KBM-7 (cell line): Measurements from ENCODE around the gene CTDSPL.

Experiments
- DNase-seq: peaks from one replicate; pipeline ENCODE4 v3.0.0-alpha.2; 2015
- in situ Hi-C: fragments of 300-500 bp; cut with MboI; formaldehyde crosslinking; loops from 2 replicates; pipeline ENCODE4 v1.14.3; 2020; ENCODE audit warnings: low sequenced_read_pairs, low pct_unique_long_range_greater_than_20kb, mixed read lengths

CTDSPL gene

DNA sequence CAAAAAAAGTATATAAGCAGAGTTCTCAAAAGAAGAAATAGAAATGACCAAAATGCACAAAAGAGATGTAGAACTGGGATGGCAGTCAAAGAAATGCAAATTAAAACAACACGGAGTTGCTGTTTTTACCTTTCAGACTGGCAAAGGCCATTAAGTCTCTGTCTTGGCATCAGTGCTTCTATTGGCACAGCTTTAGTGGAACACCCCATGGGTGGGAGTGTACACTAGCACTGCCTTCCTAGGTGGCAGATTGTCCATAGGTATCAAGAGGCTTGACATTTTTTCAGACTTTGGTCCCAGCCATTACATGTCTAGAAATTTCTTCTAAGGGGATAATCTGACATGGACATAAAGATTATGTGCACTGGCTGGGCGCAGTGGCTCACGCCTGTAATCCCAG is 70.8 kb downstream of the CTDSPL start:
- in situ Hi-C loops, result no loop called here
- DNase-seq, result no peak

DNA sequence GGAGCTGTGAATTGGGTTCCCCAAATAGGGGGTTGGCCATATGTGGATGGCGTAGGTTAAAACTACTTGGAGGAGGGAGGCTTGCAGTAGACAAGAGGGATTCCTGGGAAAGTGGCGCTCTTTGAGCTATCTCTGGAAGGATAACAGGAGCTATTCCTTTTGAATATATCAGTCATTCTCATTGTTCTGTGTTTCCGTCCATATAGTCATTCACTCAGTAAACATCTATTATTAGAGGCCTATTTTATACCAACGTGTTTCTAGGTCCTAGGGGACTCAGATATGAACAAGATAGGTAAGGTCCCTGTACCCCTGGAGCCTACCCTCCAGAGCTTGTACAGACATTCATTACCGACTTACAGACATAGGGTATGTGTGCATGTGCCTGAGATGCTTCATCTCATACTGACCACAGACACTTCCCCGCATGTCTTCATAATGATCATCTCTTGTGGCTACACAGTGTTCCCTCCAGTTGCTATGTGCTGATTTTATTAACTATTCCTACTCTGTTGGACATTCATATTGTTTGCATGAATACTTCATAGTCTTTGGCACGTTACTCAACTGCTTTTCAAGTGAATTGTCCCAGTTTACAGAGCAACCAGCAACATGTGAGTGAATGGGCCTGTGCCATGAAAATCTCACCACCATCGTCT is 73.1 kb downstream of the CTDSPL start:
- in situ Hi-C loops, result no loop called here
- no peak for DNase-seq

DNA sequence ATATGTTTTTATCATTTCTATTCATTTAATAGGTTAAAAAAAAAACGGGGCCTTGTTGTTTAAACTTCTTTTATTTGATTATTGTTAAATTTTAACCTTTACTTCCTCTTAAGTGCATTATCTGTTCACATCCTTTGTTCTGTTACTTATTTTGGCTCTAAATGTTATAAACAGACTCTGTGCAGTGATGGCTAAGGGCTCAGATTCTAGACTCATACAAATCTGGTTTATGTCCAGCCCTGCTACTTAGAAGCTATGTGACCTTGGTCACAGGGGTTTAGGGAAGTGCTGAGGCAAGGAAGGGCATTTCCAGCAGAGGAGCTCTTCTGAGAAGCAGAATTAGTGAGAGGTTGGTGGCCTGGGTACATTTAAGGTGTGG is 73.6 kb downstream of the CTDSPL start:
- peak; percentile 28 for DNase-seq
- in situ Hi-C loops, result no loop called here

DNA sequence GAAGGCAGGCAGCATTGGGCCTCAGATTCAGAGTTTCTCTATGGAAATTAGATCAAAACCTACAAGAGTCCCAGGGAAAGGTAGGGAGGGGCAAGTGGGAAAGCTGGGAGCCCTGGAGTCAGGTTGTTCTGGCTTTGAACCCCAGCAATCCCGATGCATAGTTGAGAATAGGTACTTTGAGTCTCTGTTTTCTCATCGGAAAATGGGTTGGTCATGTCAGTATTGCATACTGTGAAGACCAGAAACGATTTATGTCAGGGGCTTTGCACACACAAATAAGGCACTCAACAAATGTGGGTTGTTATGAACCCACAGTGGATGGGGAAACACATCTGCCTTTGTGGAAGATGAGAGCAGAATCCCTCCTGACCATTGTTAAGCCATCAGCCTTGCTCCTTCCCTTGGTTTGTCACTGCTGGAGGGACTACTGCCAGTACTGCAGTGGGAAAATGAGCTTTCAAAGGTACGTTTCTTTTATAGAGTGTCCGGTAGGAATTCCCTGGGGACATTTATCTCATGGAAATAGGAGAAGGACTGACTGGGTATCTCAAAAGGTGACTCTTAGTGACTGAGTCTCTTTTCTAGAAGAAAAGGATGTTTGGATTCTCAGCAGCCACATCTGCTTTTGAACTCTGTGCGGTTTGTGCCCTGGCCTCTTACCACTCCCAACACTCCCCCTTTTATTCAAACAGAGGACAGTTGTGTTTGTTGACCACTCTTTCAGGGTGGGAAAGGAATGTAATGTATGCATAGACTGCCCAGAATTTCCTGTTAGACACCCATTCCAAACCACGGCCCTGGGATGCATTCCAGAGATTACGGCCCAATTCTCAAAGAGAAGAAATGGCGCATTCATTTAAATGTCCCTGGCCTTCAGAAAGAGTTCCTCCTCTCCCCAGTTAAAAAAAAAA is 74.3 kb downstream of the CTDSPL start:
- in situ Hi-C loops, result no loop called here
- DNase-seq, result peak; percentile 40

- DNase-seq, result no peak
- in situ Hi-C loops, result no loop called here
Observed at GRCh38 chr3:37937156-37937555, 75.5 kb downstream of the CTDSPL start.

- in situ Hi-C loops, result no loop called here
Observed at GRCh38 chr3:37938011-37938410, 76.3 kb downstream of the CTDSPL start.

GRCh38 chr3:37940242-37940908 is 78.7 kb downstream of the CTDSPL start:
- in situ Hi-C loops, result no loop called here
- DNase-seq, result no peak

More at GRCh38 chr3:37938011-37938410, 76.3 kb downstream of the CTDSPL start:
- DNase-seq, result no peak

DNA sequence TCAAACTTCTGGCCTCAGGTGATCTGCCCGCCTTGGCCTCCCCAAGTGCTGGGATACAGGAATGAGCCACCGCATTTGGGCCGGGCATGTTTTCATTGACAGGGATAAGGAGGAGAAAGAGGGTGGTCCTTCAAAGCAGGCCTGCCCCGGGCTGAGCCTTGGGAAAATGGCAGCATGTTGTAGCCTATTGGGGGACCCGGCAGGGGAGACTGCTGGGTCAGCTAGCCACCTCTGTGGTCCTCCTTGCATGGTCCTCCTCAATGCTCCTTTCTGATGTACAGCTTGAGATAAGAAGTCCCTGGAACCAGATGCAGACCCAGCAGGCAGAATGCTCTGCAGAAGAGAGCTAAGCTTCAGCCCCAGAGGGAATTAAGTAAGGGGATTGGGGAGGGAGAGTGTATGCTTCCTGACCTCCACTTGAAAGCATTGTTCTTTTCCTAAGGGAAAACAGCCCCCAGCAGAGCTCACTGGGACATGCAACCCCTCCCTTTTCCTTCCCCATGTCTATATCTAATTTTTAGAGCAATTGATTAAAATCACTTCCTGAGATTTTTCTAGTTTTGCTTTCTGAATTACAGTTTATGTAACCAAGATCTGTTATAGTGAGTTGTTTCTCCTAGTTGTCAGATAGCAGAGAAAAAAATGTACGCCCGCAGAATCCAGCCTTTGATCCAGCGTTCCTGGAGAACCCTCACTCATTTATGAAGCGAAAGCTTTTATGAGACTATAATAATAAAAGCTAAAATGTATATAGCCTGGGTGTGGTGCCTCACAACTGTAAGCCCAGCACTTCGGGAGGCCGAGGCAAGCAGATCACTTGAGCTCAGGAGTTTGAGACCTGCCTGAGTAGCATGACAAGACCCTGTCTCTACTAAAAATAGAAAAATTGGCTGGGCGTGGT is 80.2 kb downstream of the CTDSPL start:
- in situ Hi-C loops, result no loop called here
- no peak for DNase-seq

DNA sequence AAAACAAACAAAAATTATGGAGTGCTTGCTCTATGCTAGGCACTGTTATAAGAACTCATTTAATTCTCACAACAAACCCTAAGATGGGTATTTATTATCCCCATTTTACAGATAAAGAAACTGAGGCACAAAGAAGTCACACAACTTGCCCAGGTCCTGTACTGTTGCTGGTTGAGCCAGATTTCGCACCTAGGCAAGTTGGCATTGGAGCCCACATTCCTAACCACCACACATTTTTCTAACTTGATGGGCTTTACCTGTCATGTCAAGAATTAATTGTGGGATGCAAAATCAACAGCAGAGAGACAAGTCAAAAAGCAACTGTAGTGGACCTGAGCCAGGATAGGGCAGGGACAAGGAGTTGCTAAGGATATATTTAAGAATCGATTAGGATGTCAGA is 81.0 kb downstream of the CTDSPL start:
- DNase-seq, result no peak
- in situ Hi-C loops, result no loop called here

DNA sequence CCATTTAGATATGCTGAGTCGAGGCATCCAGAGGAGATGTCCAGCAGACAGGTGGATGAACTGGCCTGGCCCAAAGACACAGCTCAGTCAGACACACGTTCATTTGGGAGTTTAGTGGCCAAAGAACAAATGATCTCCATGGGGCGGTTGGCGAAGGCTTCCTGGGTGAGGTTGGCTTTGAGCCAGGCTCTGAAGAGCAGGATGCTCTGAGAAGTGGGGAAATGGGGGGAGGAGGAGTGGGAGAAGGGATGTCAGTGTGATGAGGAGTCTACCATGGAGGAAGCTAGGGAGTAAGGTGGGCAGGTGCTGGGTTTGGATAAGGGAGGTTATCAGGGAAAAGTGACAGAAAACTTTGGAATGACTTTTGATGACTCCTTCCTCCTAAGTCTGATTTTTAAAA is 81.4 kb downstream of the CTDSPL start:
- in situ Hi-C loops, result no loop called here
- no peak for DNase-seq

DNA sequence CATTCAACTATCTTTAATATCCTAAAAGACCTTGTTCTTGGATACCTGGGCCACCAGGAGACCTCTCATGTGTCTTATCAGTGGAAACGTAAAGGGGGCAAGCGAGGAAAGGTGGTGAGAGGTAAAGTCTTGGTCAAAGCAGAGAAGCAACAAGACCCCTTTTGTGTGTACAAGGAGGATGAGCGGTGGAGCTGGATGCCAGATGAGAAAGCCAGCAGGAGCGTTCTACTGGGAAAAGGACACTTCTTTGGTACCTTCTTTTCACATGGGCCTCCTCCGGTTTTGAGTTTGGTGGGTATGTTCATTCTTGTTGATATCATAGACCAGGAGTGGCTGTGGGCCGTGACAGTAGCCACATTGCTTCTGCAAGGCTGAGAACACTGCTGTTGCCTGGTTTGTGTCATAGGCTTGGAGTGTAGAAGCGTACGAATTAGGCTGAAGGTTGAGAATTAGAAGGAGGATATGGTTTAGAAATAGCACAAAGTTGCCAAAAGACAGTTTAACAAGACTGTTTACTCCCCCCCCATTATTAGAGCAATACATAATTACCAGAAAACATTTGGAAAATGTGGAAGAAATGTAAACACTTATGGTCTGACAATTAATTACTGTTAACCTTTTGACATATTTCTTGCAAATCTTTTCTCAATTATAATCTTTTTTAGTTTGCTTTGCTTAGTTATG is 82.1 kb downstream of the CTDSPL start:
- DNase-seq, result no peak
- in situ Hi-C loops, result no loop called here

DNA sequence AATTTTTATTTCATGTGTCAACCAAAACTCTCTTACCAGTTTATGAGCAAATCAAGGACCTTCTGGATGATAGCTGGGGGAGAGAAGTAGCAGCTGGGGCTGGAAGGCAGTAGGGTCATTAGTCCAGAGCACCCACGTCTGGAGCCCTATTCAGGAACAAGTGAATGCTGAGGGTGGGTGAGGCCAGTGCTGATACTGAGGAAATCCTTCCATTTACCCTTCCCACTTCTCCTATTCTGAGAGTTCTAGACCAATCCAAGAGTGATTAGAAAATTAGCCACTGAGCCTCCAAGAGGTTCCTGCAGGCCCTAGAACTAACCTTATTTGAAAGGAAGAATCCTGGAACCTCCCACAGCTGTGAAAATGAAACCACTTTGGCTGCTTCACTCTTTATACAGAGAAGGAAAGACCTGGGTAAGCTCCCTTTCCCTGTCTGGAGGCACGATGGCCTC is 82.7 kb downstream of the CTDSPL start:
- in situ Hi-C loops, result no loop called here
- DNase-seq, result peak; percentile 37

DNA sequence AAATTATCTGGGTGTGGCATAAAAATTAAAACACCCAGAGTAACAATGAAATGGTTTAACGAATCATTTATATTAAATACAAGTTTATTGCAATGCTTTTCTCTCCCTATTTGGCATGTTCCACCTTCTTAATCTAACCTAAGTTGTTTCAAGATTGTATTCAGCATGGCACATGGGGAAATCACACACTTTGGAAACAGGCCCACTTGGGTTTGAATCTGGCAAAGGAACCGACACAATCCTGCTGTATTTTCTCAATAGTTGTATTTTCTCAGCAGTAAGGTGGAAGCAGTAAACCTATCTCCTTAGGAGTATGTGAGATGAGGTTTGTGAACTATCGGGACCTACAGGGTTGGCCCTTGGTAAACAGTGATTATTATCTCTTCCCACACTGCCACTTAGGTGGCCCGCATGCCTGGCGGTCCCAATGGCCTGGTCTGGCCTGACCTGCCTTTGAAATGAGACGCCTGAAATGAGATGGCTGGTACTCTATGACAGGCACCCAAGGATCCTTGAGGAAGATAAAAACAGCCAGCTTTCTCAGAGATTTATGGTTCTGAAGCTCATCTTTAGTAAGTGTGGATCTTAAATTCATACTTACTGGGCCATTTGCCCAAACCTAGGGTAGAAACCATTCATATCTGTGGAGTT is 83.6 kb downstream of the CTDSPL start:
- in situ Hi-C loops, result no loop called here
- DNase-seq, result no peak

GRCh38 chr3:37945807-37946530 is 84.3 kb downstream of the CTDSPL start:
- DNase-seq, result peak; percentile 61
- in situ Hi-C loops, result no loop called here

GRCh38 chr3:37946531-37946889 is 84.8 kb downstream of the CTDSPL start:
- in situ Hi-C loops, result no loop called here
- no peak for DNase-seq

GRCh38 chr3:37949866-37950265 is 88.2 kb downstream of the CTDSPL start:
- DNase-seq, result no peak
- in situ Hi-C loops, result no loop called here

- DNase-seq, result no peak
- in situ Hi-C loops, result no loop called here
Observed at GRCh38 chr3:37952564-37952963, 90.9 kb downstream of the CTDSPL start.

DNA sequence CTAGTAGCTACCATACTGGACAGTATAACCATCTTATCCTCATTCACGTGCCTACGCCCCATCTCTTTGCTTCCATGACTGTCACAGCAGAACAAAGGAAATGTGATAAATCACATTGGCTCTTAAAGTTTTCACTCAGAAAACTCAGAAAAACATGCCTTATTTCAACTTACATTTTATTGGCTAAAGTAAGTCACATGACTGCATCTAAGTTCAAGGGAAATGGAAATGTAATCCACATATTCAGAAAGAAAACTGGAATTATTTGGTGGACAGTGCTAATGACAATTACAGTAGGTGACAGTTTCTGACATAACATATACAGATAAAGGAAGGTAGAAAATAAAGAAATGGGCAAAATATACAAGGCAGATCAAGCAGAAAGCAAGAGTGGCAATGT is 91.5 kb downstream of the CTDSPL start:
- DNase-seq, result no peak
- in situ Hi-C loops, result no loop called here
